ENCODE measurements around the gene SCGN.

The SCGN gene

GRCh38 chr6:25640446-25640845 is 11.6 kb upstream of the SCGN start:
- no peak for DNase-seq (ENCODE audit: low read depth in 1 of 2, low spot score in 1 of 2)

DNA sequence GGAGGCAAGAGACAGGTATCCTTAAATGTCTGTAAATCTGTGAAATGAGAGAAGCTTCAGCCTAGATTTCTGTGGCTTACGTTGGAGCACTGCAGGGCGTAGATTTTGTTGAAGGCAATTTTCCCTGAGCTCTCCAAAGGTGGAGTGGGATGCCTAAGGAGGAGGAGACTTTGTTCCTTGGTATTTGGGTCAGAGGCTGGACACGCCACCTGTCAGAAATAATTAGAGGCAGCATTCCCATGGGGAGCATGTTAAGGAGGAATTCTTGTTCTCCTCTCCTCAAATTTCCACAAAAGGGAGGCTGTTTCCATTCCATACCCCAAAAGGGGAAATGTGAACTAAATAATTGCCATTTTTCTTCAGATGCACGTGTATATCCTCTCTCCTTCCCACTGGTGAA is 11.1 kb upstream of the SCGN start:
- no peak for DNase-seq (ENCODE audit: low read depth in 1 of 2, low spot score in 1 of 2)

- DNase-seq (ENCODE audit: low read depth in 1 of 2, low spot score in 1 of 2) = no peak
These were observed 10.6 kb upstream of the SCGN start for GRCh38 chr6:25641377-25641776.

GRCh38 chr6:25641940-25642666 is 9.9 kb upstream of the SCGN start:
- no peak for DNase-seq (ENCODE audit: low read depth in 1 of 2, low spot score in 1 of 2)

- DNase-seq (ENCODE audit: low read depth in 1 of 2, low spot score in 1 of 2) = no peak
These were observed 9.2 kb upstream of the SCGN start for GRCh38 chr6:25642667-25643328.

DNA sequence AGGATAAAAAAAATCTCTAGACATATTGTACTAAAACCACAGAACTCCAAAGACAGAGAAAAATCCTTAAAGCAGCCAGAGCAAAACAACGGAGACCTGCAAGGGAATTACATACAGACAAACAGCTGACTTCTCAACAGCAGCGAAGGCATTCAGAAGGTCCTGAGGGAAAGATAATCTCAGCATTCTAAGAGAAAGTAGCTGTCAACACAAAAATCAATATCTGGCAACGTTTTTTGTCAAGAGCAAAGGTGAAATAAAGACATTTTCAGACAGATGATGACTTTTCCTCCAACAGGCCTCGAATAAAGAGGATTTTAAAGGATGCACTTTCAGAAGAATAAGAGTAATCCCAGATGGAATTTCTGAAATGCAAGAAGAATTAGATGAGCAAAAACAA is 6.1 kb upstream of the SCGN start:
- DNase-seq (ENCODE audit: low read depth in 1 of 2, low spot score in 1 of 2) = no peak

GRCh38 chr6:25649611-25650010 is 2.4 kb upstream of the SCGN start:
- DNase-seq (ENCODE audit: low read depth in 1 of 2, low spot score in 1 of 2) = no peak

DNA sequence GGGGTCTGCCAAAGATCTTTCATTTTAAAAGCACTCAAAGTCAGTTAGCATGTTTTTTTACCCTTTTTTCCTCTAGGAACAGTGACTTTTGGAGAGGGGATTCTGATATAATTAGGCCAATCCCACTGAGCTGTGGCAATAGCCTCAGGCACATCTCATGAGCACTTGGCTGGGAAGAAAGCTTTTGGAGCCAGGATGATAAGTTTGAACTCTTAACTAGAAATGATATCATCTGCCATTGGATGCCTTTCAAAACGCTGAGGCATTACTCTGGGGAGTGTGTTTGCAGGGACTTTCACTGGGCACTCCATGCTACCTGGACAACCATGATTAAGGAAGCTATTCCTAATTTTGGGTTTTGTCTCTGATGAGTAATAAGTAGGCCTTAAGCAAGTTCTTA is 3.7 kb downstream of the SCGN start:
- no peak for DNase-seq (ENCODE audit: low read depth in 1 of 2, low spot score in 1 of 2)

DNA sequence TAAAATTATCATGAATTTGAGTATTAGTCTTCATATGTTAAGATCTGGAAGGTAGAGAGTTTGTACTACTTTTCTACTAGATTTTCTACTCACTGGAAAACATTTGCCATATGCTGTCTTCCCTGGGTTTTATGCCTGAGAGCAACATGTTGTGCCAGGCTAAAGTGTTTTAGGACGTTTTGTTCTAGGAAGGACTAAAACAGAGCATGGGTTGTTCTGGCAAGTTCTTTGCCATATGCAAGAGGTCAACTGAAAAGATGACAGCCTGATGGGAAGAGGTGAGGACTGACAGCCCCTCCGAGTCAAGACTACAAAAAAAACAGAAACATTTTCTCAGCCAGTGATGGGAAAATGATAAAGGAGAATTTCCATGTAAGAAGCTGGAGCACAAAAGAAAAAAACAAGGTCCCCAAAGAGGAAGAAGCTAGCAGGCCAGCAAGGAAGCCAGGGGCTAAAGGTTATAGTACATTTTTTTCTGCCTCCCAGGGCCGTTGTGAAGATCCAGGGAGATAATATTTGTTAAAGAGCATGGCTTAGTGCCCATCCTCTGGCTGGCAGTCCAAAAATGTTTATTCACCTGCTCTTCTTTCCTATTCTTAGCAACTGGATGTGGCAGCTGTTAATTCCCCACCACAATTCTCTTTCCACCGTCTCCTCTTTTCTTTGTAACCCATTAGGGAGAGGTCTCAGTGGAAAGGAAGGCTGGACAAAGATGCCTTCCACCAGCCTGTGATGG is 7.8 kb downstream of the SCGN start:
- DNase-seq (ENCODE audit: low read depth in 1 of 2, low spot score in 1 of 2) = no peak

DNA sequence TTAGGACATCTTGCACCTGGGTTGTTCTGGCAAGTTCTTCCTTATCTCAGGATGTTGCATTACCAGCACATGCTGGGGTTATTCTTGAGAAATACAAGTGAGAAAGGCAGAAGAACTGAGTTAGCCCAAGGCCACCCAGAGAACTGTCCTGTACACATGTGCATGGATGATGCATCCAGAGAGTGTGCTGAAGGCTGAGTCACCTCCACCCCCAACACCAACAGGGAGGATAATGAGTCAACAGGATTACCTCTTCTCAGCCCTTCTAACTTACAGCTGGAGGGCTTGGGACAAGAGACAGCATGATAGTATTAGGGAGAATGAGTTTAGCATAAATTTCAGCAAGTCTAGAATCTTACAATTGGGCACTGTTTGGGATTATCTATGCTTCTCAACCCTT is 8.5 kb downstream of the SCGN start:
- no peak for DNase-seq (ENCODE audit: low read depth in 1 of 2, low spot score in 1 of 2)

DNA sequence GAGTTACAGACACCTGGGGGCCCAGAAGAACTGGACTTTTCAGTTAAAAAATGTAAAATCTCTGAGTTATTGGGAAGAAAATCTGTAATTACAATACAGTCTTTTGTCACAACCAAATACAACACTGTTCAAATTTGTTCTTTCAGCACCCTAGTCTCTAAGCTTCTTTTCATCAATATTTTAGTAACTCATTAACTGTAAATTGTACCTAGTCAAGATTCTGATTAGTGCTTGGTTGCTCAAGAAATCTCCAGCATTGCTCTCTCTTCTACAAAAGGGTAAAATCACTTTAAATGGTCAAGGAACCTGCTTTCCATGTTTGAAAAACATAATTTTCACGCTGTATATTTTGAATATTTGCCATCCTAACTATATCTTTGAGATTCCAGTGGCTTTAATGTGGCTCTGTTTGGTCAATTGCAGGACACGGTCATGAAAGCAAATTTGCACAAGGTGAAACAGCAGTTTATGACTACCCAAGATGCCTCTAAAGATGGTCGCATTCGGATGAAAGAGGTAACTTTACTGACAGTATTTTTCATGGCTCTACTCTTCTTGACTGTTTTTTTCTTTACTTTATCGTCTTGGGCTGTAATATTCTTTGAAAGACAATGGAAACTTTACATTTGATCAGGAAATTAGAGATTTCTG is 9.2 kb downstream of the SCGN start:
- DNase-seq (ENCODE audit: low read depth in 1 of 2, low spot score in 1 of 2) = no peak

DNA sequence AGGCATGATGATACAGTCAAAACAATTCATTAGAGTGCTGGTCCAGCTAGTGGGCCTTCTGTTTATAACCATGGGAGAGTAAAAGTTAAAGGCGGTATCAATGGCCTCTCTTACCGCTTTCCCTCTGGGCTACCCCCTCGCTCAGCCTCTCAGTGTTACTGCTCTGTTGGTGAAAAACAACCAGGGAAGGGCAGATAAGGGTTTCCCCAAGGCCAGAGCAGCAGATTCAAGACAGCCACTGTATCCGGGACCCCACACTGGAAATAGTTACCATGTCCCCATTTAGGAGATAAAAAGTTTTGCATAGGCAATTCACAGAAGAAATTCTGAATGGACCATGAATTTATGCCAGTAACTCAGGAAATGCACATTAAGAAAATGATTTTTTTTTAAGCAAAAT is 13.4 kb downstream of the SCGN start:
- no peak for DNase-seq (ENCODE audit: low read depth in 1 of 2, low spot score in 1 of 2)

DNA sequence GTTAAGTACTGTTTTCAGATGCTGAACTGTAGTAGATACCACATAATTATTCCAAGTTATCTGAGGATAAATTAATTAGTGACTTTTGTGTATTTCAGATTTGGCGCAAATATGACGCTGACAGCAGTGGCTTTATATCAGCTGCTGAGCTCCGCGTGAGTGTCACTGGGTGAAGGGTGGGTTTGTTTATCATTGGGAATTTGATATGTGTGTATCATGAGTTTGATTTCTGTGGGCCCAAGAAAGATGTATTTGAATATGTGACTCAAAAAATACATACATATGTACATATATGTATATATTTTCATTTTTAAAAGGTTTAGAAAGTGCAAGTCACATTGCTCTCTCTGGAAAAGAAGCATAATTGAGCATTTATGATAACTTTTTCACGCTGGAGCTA is 17.4 kb downstream of the SCGN start:
- DNase-seq (ENCODE audit: low read depth in 1 of 2, low spot score in 1 of 2) = no peak

GRCh38 chr6:25670208-25670607 is 18.2 kb downstream of the SCGN start:
- DNase-seq (ENCODE audit: low read depth in 1 of 2, low spot score in 1 of 2) = no peak

- DNase-seq (ENCODE audit: low read depth in 1 of 2, low spot score in 1 of 2) = no peak
These were observed 18.9 kb downstream of the SCGN start for GRCh38 chr6:25670793-25671513.

- no peak for DNase-seq (ENCODE audit: low read depth in 1 of 2, low spot score in 1 of 2)
These were observed 19.6 kb downstream of the SCGN start for GRCh38 chr6:25671652-25672051.

- no peak for DNase-seq (ENCODE audit: low read depth in 1 of 2, low spot score in 1 of 2)
These were observed 23.2 kb downstream of the SCGN start for GRCh38 chr6:25675167-25675566.

GRCh38 chr6:25676775-25677174 is 24.8 kb downstream of the SCGN start:
- DNase-seq (ENCODE audit: low read depth in 1 of 2, low spot score in 1 of 2) = no peak

DNA sequence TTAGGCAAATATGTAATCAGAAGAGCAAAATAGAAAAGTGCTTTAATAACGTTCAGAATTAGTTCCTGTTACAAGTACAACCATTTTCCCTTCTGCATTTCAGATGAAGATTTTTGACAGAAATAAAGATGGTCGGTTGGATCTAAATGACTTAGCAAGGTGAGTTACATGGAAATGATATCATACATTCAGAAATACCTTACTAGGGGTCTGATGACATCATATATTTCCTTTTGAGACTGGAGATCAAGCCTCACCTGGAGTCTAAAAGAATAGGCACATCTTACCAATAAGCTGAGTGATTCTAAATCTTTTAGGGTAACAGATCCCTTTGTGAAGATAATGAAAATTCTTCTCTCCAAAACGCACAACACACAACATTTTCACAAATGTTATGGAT is 29.8 kb downstream of the SCGN start:
- no peak for DNase-seq (ENCODE audit: low read depth in 1 of 2, low spot score in 1 of 2)

GRCh38 chr6:25682324-25682723 is 30.3 kb downstream of the SCGN start:
- no peak for DNase-seq (ENCODE audit: low read depth in 1 of 2, low spot score in 1 of 2)

GRCh38 chr6:25684565-25684964 is 32.5 kb downstream of the SCGN start:
- DNase-seq (ENCODE audit: low read depth in 1 of 2, low spot score in 1 of 2) = no peak

Measured in activated CD4-positive, alpha-beta T cell treated with anti-CD3 and anti-CD28 coated beads, Interleukin-2, amount 50 U/mL, for 24 hours (primary cell).